ENCODE data around the gene SBF2.
"Not testable (repeated sequence)": the region's sequence is repeated elsewhere in the genome, so short reads cannot be mapped to it uniquely, and the experiment has no call there.

The SBF2 gene

DNA sequence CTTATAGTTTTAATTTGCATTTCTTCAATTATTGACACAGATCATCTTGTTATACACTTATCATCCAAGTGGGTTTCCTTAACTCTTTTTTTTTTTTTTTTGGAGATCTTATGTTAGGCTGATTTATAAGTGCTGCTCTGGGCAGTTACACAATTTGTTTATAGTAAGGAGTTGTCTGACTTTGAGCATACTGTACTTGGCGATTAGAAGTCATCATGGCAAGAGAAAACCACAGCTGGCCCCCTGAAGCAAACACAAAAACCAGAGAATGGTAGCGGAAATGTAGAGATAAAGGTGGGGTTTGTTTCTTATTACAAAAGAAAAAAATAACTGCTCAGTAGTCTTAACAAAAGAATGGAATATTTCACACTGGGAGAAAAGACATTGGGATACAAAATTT is 337.5 kb downstream of the SBF2 start:
- DNase-seq (ENCODE audit: low read depth in 3 of 3), result no peak

DNA sequence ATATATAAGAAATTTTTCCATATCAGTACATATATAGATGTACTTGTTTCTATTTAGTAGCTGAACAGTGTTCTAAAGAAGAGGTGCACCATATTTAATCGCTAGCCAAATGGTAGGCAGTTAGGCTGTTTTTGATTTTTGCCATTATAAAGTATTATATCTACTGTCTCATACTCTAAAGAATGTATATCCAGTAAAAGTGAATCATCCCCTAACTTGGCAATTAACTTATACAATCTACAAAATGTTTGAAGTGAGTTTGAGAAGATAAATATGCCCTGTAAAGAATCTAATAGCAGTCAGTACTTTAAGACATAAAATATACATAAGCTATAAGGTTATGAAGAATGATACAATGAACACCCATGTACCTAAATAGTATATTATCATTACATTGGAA is 338.6 kb downstream of the SBF2 start:
- no peak for DNase-seq (ENCODE audit: low read depth in 3 of 3)

DNA sequence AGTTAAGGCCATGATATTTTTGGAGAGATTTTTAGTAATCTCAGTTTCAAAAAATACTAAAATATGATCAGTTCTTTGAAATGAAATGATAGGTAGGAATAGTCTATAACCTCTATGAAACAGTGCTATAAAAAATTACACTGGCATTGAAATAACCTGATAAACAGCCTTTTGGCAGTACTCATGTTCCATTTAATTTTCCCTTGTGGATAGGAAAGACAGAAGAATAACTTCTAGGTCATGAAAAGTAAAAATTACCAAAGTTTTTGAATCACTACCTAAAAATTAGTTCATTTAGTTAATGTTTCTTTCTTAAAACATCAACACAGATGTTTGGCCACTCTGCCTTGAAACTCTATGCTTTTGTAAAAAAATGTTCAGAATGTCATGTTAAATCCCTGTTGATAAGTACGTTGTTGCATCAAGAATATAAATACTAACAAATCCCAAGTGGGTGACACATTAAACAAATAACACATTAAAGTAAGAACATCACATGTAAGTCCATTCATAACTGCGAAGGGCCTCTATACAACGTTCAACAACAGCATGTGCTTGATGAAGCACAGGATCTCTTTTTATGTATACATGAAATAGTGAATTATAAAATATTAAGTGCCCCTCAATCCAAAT is 339.9 kb downstream of the SBF2 start:
- no peak for DNase-seq (ENCODE audit: low read depth in 3 of 3)

DNA sequence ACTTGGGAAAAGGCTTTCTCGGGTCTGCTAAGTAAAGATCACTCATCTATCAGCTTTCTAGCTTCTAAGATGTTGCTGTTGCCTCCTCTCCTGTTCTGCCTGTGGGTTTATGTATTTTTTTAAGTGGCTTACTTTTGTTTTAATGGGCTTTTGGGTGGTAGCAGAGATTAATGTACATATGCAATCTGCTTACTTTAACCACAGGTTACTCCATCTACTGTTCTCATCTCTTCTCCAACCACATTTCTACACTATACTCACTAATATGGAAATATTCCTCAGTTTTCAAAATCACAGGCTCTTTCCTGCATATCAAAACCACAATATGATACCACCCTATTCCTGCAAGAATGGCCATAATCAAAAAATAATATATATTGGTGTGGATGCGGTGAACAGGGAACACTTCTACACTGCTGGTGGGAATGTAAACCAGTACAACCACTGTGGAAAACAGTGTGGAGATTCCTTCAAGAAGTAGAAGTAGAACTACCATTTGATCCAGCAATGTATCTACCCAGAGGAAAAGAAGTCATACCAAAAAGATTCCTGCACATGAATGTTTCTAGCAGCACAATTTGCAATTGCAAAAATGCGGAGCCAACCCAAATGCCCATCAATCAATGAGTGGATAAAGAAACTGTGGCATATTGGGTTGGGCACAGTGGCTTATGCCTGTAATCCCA is 341.4 kb downstream of the SBF2 start:
- no peak for DNase-seq (ENCODE audit: low read depth in 3 of 3)

DNA sequence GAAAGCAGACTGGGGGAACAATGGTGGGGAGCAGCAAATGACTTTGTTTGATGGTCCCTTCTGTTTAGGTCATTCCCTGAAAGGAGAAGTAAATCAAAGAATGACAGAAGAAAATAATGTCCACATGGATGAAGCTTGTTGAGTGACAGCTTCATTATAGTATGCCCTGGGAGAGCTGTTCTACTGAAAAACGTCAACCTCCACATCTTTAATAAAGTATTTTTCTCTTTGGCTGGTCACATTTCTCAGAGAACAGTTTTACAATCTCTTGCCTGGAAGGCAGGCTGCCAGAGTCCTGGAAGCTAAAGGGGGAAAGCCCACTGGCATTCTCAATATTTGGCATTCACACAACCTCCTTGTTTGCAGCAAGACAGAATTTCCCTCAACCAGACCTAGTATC is 342.2 kb downstream of the SBF2 start:
- no peak for DNase-seq (ENCODE audit: low read depth in 3 of 3)

DNA sequence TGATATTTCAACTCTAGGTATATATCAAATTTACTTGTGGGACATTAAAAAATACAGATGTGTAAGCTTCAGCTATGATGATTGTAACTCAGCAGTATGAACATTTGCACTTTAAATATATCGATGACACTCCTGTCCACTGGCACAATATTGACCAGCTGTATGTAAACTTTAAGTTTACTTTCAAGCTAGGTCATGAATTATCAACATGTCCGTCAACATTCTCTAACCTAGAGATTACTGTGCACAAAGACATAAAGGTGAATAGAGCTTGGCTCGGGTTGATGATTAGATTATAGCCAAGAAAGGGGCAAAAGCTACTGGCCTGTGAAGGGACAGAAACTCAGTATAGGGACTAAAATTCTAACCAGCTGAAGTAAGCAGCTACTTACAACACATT is 343.6 kb downstream of the SBF2 start:
- DNase-seq (ENCODE audit: low read depth in 3 of 3), result no peak

DNA sequence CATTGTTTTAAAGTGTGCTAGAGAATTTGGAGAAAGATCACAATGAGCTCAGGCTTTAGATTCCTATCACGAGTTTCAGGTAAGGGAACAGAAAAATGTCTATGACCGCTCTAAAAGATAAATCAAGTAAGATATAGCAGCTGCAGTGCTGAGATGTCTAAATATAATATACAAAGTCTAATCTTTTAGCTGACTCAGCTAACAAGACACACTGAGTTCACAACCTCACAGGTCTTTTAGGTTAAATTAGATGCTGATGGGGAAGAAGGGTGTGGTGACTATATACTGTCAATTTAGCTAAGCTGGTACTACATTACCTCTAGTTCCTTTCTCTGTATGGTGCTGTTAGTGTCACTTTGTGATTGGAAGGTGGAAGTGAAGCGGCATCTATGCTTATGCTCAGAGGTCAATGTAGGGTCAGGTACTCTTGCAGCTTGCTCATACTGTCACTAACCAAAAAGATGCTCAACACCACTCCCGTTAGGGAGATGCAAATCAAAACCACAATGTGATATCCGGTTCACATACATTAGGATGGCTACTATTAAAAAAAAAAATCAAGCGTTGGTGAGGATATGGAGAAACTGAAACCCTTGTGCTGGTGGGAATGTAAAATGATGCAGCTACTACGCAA is 346.7 kb downstream of the SBF2 start:
- DNase-seq (ENCODE audit: low read depth in 3 of 3), result no peak

DNA sequence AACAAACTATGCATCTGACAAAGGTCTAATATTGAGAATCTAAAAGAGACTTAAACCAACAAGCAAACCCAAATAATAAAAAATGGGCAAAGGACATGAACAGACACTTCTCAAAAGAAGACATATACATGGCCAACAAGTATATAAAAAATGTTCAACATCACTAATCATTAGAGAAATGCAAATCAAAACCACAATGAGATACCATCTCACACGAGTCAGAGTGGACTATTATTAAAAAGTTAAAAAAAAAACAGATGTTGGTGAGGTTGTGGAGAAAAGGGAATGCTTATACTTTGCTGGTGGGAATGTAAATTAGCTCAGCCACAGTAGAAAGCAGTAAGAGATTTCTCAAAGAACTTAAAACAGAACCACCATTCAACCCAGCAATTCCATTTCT is 348.3 kb downstream of the SBF2 start:
- not testable (repeated sequence) for DNase-seq (ENCODE audit: low read depth in 3 of 3)

DNA sequence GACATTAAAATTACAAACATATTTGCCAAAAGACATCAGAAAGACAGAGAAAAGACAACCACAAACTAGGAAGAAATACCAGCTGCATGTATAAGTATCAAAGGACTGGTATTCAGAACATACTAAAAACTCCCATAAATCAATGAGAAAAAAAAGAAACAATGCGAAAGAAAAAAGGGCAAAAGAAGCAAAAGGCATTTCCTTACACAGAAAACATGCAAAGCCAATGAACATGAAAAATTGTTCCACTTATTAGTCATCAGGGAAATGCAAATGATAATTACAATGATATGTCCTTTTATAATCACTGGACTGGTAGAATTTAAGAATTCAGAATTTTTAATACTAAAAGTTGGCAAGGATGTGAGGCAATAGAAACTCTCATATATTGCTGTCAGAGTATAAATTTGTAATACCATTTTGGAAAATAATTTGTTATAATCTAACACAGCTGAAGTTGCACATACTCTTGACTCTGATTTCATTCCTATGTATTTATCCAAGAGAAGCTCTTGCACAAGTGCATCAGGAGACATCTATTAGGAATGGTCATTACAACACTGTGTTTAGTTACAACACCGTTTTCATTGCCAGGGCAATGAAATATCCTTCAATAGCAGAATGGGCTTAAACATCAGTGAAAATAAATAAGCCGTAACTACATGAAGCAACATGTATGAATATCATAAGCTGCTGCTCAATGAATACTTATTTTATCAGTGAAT is 350.5 kb downstream of the SBF2 start:
- no peak for DNase-seq (ENCODE audit: low read depth in 3 of 3)

DNA sequence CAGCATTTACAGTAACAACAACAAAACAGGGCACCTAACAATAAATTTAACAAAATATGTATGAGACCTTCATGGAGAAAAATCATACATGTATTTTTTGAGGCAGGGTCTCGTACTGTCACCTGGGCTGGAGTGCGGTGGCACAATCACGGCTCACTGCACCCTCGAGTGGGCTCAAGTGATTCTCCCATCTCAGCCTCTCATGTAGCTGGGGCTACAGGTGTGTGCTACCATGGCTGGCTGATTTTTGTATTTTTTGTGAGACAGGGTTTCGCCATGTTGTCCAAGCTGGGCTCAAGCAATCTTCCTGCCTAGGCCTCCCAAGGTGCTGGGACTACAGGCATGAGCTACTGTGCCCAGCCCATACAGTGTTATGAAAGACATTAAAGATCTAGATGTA is 352.0 kb downstream of the SBF2 start:
- no peak for DNase-seq (ENCODE audit: low read depth in 3 of 3)

DNA sequence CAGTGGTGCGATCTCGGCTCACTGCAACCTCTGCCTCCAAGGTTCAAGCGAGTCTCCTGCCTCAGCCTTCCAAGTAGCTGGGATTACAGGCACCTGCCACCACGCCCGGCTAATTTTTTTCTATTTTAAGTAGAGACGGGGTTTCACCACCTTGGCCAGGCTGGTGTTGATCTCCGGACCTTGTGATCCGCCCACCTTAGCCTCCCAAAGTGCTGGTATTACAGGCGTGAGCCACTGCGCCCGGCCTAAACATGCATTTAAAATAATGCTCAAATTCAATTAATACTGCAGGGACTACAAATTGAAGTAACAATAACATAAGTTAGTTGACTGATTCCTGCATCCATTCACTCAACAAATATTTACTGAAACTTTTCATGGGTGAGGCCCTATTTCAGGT is 354.9 kb downstream of the SBF2 start:
- not testable (repeated sequence) for DNase-seq (ENCODE audit: low read depth in 3 of 3)

DNA sequence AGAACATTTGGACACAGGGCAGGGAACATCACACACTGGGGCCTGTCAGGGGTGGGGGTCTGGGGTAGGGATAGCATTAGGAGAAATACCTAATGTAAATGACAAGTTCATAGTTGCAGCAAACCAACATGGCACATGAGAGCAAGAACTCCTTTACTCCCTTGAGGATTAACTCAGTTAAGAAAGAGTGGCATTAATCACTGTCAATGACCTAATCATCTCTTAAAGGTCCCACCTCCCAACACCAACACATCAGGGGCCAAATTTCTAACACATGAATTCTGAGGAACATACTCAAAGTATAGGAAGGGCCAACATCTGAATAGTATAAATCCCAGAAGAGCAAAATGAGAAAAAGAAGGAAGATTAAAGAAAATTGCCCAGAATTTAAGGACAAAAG is 357.3 kb downstream of the SBF2 start:
- no peak for DNase-seq (ENCODE audit: low read depth in 3 of 3)

DNA sequence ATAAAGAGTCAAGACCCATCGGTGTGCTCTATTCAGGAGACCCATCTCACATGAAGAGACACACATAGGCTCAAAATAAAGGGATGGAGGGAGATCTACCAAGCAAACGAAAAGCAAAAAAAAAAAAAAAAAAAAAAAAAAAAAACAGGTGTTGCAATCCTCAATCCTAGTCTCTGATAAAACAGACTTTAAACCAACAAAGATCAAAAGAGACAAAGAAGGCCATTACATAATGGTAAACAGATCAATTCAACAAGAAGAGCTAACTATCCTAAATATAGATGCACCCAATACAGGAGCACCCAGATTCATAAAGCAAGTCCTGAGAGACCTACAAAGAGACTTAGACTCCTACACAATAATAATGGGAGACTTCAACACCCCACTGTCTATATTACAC is 361.2 kb downstream of the SBF2 start:
- not testable (repeated sequence) for DNase-seq (ENCODE audit: low read depth in 3 of 3)

DNA sequence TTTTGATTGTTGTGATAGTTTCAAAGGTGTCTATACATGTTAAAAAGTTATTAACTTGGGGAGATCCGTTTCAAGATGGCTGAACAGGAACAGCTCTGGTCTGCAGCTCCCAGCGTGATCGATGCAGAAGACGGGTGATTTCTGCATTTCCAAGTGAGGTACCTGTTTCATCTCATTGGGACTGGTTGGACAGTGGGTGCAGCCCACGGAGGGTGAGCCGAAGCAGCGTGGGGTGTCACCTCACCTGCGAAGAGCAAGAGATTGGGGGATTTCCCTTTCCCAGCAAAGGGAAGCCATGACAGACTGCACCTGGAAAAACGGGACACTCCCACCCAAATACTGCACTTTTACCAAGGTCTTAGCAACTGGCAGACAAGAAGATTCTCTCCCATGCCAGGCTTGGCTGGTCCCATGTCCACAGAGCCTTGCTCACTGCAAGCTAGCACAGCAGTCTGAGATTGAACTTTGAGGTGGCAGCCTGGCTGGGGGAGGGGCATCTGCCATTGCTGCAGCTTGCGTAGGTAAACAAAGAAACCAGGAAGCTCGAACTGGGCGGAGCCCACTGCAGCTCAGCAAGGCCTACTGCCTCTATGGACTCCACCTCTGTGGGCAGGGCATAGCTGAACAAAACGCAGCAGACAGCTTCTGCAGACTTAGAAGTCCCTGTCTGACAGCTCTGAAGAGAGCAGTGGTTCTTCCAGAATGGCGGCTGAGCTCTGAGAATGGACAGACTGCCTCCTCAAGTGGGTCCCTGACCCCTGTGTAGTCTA is 363.3 kb downstream of the SBF2 start:
- not testable (repeated sequence) for DNase-seq (ENCODE audit: low read depth in 3 of 3)

DNA sequence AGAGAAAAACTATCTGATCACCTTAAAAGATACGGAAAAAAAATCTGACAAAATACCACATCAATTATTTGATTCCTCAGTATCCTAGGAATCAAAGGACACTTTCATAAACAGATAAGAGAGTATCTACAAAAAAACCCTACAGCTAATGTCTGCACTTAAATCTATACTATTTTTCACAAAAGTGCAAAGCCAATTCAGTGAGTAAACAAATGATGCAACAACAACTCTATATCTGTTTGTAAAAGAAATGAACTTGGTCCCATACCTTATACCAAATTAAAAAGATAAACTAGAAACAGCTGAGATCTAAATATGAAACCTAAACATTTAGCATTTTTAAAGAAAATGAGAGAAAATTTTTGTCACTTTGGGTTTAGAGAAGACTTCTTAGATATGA is 366.3 kb downstream of the SBF2 start:
- DNase-seq (ENCODE audit: low read depth in 3 of 3), result no peak

DNA sequence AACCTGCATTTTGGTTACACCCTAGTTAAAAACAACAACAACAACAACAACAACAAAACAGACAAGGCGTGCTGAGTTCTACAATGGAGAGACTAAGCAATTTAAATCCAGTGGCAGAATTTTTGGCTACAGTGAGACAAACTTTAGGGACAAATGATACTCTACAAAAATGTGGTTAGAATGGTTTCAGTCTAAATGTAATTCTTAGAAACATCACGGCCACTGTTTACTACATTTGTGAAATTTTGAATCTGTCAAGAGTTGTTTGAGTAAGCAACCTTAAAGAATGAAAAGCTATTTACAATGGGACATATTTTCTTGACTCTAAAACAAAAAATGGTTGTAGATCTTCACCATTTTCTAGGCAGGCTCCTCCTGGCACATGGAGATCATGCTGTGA is 370.7 kb downstream of the SBF2 start:
- DNase-seq (ENCODE audit: low read depth in 3 of 3), result no peak

DNA sequence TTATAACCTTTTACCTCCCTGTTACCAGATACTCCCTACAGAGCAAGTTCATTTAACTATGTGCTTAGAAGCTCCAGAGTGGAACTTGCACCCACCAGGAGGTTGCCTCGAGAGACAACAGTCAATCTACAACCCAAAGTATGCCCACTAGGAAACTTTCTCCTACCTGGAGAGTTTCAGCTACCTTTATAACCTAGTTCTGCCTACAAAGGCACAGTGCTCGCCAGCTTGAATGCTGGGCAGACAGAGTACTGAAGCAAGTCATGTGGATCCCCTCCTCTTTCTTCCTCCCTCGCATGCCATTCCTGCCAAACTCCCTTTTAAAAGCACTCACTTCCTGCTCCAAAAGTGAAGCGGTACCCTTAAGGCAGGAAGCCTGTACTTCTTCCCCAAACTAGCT is 371.2 kb downstream of the SBF2 start:
- no peak for DNase-seq (ENCODE audit: low read depth in 3 of 3)

DNA sequence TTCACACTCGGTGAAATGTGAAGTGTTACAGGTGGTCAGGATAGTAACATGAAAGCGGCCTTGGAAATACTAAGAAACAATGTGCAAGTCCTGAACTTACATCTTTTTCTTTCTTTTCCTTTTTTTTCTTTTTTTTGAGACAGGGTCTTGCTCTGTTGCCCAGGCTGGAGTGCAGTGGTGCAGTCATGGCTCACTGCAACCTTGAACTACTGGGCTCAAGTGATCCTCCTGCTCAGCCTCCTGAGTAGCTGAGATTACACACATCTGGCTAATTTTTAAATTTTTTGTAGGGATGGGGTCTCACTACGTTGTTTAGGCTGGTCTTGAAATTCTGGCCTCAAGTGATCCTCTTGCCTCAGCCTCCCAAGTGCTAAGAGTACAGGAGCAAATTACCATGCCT is 377.5 kb downstream of the SBF2 start:
- no peak for DNase-seq (ENCODE audit: low read depth in 3 of 3)

DNA sequence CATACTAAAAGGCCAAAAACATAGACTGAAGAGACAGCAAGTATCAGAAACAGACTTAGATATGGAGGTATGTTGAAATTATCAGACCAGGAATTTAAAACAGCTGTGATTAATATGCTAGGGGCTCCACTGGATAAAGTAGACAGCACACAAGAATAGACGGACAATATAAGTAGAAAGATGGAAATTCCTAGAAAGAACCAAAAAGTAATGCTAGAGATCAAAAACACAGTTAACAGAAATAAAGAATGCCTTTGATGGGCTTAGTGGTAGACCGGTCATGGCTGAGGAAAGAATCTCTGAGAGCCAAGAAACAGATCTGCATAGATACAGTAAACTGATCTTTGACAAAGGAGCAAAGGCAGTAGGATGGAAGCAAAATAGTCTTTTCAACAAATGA is 380.0 kb downstream of the SBF2 start:
- no peak for DNase-seq (ENCODE audit: low read depth in 3 of 3)

DNA sequence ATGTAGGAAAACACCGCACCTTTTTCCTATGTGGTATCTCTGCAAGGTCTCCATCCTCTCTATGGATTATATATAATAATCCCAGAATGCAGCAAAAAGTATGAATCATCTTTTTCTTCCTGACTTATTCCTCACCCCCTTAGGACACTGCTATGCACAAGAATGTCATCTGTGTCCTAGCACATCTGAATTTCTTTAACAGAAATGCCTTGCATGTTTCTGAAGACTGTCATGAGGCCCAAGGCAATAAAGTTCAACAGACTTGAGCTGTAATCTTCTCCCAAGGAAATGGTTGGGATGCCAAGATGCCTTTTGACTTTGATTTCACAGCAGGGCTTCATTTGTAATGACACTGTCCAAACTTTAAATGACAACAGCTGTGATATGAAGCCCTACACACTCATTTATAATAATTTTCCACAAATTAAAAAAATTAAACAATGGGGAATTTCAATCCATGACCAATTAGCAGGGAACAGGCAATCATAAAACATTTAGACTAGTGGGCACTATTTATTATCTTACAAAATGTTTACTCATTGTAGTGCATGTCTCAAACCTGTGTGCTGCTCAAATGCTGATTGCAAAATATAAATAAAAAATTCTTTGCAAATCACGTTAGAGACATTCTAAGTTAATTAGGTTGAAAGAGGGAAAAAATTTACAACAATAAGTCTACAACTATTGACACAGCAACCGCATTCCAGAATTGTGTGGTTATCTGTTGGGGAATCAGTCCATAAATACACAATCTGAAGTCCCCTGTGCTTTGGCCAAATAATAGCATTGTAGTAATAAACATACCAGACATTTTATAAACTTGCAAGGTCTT is 387.8 kb downstream of the SBF2 start:
- DNase-seq (ENCODE audit: low read depth in 3 of 3), result no peak

DNA sequence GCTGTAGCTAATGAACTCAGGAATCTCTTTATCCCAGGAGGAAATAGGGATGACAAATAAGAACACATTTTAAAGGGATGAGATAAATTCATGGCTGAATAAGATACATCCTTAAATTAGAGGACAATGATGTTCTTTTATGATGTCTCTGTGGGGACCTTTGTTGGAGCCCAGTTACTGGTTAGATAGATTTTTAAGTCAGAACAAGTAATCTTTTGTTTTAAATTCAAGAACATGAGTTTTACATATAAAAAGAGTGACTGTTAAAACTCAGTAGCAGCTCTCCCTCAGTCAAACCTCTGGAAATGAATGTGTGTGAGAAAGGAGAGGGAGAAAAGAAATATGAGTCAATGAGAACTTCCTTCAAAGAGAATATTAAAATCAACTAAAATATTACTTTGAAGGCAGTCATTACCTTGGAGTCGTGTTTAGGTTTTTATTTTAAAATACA is 388.5 kb downstream of the SBF2 start:
- no peak for DNase-seq (ENCODE audit: low read depth in 3 of 3)
